Fibroblast of lung (primary cell): Measurements from ENCODE around the gene MAS1L. TPM values are rescaled to one million over a fixed set of nuclear protein-coding genes. Genes with fewer than 3 reads are reported as not detected.

Experiments used
- DNase-seq, 2 donors: peaks; one replicate each; pipeline versions ENCODE4 v3.0.0 to v3.0.0-alpha.2; 2010; ENCODE audit warnings: low read depth in 2 of 2
- H2AFZ ChIP-seq: 2 replicates; pipeline ENCODE4 v1.5.1; 2012; ENCODE audit warnings: low read length, control low read depth, inconsistent platforms
- H3K27ac ChIP-seq: 2 replicates; pipeline ENCODE4 v1.5.1; 2011; ENCODE audit warnings: low read length, control low read depth; ENCODE audit not compliant: insufficient read depth
- H3K27me3 ChIP-seq: 2 replicates; pipeline ENCODE4 v1.5.1; 2011; ENCODE audit warnings: mild to moderate bottlenecking, low read length; ENCODE audit not compliant: control insufficient read depth, insufficient read depth
- H3K36me3 ChIP-seq: 2 replicates; pipeline ENCODE4 v1.5.1; 2011; ENCODE audit warnings: low read length; ENCODE audit not compliant: control insufficient read depth, insufficient read depth
- H3K4me1 ChIP-seq: 2 replicates; pipeline ENCODE4 v1.5.1; 2011; ENCODE audit warnings: low read length; ENCODE audit not compliant: control insufficient read depth, insufficient read depth; ENCODE audit errors: extremely low read depth
- H3K4me2 ChIP-seq: 2 replicates; pipeline ENCODE4 v1.5.1; 2011; ENCODE audit warnings: low read length, control low read depth; ENCODE audit not compliant: insufficient read depth; ENCODE audit errors: extremely low read depth
- H3K4me3 ChIP-seq, 4 experiments: fragments of 200-600 bp in 1 of 4; sonication (generic) in 1 of 4; replicated peaks in 1 of 4; 2 replicates each; pipeline ENCODE4 v1.5.1; 2011 to 2016; ENCODE audit warnings: low read length in 4 of 4, low read depth in 3 of 4, mild to moderate bottlenecking in 3 of 4, control low read depth in 2 of 4, inconsistent platforms in 1 of 4, mixed read lengths in 1 of 4; ENCODE audit not compliant: insufficient read depth in 1 of 4; ENCODE audit errors: control extremely low read depth in 1 of 4
- H3K79me2 ChIP-seq: 2 replicates; pipeline ENCODE4 v1.5.1; 2012; ENCODE audit warnings: mild to moderate bottlenecking, low read length, inconsistent platforms; ENCODE audit not compliant: control insufficient read depth, insufficient read depth
- H3K9ac ChIP-seq: 2 replicates; pipeline ENCODE4 v1.5.1; 2011; ENCODE audit warnings: mild to moderate bottlenecking, low read length, control low read depth; ENCODE audit not compliant: insufficient read depth
- H3K9me3 ChIP-seq: 2 replicates; pipeline ENCODE4 v1.5.1; 2012; ENCODE audit warnings: low read depth, low read length; ENCODE audit not compliant: control insufficient read depth, insufficient read depth
- H4K20me1 ChIP-seq: 2 replicates; pipeline ENCODE4 v1.5.1; 2011; ENCODE audit warnings: low read length; ENCODE audit not compliant: control insufficient read depth, insufficient read depth; ENCODE audit errors: extremely low read depth
- CTCF ChIP-seq, 2 donors: IDR thresholded peaks in 1 of 2; conservative IDR thresholded peaks in 1 of 2; 1 replicate in 1 of 2; 2 replicates in 1 of 2; pipeline ENCODE4 v1.5.1; 2011 to 2012; ENCODE audit warnings: low read length in 2 of 2, control low read depth in 1 of 2, inconsistent platforms in 1 of 2, low read depth in 1 of 2, mild to moderate bottlenecking in 1 of 2
- EZH2 ChIP-seq: IDR thresholded peaks from 2 replicates; pipeline ENCODE4 v1.5.1; 2012; ENCODE audit warnings: low read length, control low read depth, mild to moderate bottlenecking; ENCODE audit errors: missing control alignments
- polyA plus RNA-seq, 2 donors: library from polyadenylated mRNA; depleted of rRNA in 1 of 2; stranded (reverse) in 1 of 2; unstranded in 1 of 2; fragments of >200 nt; gene quantifications; 2 replicates each; pipeline ENCODE4 v1.2.1, GENCODE V29; 2011 to 2012; ENCODE audit warnings: missing spikeins in 1 of 2
- total RNA-seq: library from RNA; depleted of rRNA; stranded (reverse); fragments of >200 nt; gene quantifications from 2 replicates; pipeline ENCODE4 v1.2.1, GENCODE V29; 2014

MAS1L gene
- total and polyA plus RNA-seq, 2 donors (not counting 1 experiment from before 2014, with no cell fraction given), result not detected

GRCh38 chr6:29530671-29531310 lies 43.0 kb upstream of the MAS1L start:
- no peak for TF ChIP-seq EZH2
- Histone ChIP-seq H4K20me1 (no peaks in the 10 kb centered on the region), H3K9me3 (no peaks in the 10 kb centered on the region), H3K4me1 (no peaks in the 10 kb centered on the region), H3K27me3 (no peaks in the 10 kb centered on the region), H3K4me3 (no peak overlapping the region), H3K4me2 (no peak overlapping the region), H3K79me2 (no peaks in the 10 kb centered on the region), H3K36me3 (no peaks in the 10 kb centered on the region), H3K9ac (no peak overlapping the region), H3K27ac (no peak overlapping the region), H2AFZ (no peak overlapping the region)
- no peak for DNase-seq

GRCh38 chr6:29529956-29530355 lies 42.2 kb upstream of the MAS1L start:
- H3K27ac ChIP-seq, result no peak overlapping the region
- no peaks in the 10 kb centered on the region for H3K36me3 ChIP-seq
- no peak overlapping the region for H3K4me3 ChIP-seq
- no peaks in the 10 kb centered on the region for H3K4me1 ChIP-seq
- no peak for DNase-seq
- no peak overlapping the region for H2AFZ ChIP-seq
- H3K9me3 ChIP-seq, result no peaks in the 10 kb centered on the region
- no peak overlapping the region for H3K9ac ChIP-seq
- H4K20me1 ChIP-seq, result no peaks in the 10 kb centered on the region
- no peak for TF ChIP-seq CTCF (conservative IDR thresholded peaks at IDR 0.05 in 1 of 2, IDR thresholded peaks at IDR 0.05 in 1 of 2; ENCODE audit: low read depth in 1 of 2, low read length in 2 of 2)
- TF ChIP-seq EZH2, result no peak
- no peaks in the 10 kb centered on the region for H3K79me2 ChIP-seq
- H3K27me3 ChIP-seq, result no peaks in the 10 kb centered on the region
- no peak overlapping the region for H3K4me2 ChIP-seq

GRCh38 chr6:29528988-29529560 lies 41.3 kb upstream of the MAS1L start:
- Histone ChIP-seq H3K4me1 (no peaks in the 10 kb centered on the region), H3K4me3 (no peak overlapping the region), H3K27ac (no peak overlapping the region), H2AFZ (no peak overlapping the region), H3K9ac (no peak overlapping the region), H3K79me2 (no peaks in the 10 kb centered on the region), H3K27me3 (no peaks in the 10 kb centered on the region), H3K36me3 (no peaks in the 10 kb centered on the region), H3K9me3 (no peaks in the 10 kb centered on the region), H4K20me1 (no peaks in the 10 kb centered on the region), H3K4me2 (no peak overlapping the region)
- DNase-seq, result no peak
- TF ChIP-seq CTCF (conservative IDR thresholded peaks at IDR 0.05 in 1 of 2, IDR thresholded peaks at IDR 0.05 in 1 of 2; ENCODE audit: low read depth in 1 of 2, low read length in 2 of 2) (no peak), EZH2 (no peak)
